IMR-90 (cell line): Measurements from ENCODE around the gene USO1.

Source experiments
- BHLHE40 ChIP-seq: fragments of 150-350 bp; IDR thresholded peaks from 2 replicates; pipeline ENCODE4 v1.6.1; 2016; ENCODE audit warnings: mild to moderate bottlenecking, low read depth, low read length
- CEBPB ChIP-seq: IDR thresholded peaks from 2 replicates; pipeline ENCODE4 v1.6.1; 2012; ENCODE audit warnings: low read depth, low read length, improper control_type of control experiment
- CTCF ChIP-seq: conservative IDR thresholded peaks from 2 replicates; pipeline ENCODE4 v1.5.1; 2012; ENCODE audit warnings: mild to moderate bottlenecking, low read depth, low read length, improper control_type of control experiment
- ELK1 ChIP-seq: fragments of 150-350 bp; IDR thresholded peaks from 2 replicates; pipeline ENCODE4 v1.6.1; 2016; ENCODE audit warnings: low read depth, mild to moderate bottlenecking, low read length, moderate library complexity, borderline replicate concordance
- MXI1 ChIP-seq: IDR thresholded peaks from 2 replicates; pipeline ENCODE4 v1.6.1; 2012; ENCODE audit warnings: low read depth, mild to moderate bottlenecking, low read length, moderate library complexity, borderline replicate concordance
- POLR2A ChIP-seq: IDR thresholded peaks from 2 replicates; pipeline ENCODE4 v1.6.1; 2012; ENCODE audit warnings: mild to moderate bottlenecking, low read depth, low read length
- RAD21 ChIP-seq: IDR thresholded peaks from 2 replicates; pipeline ENCODE4 v1.6.1; 2012; ENCODE audit warnings: low read length, improper control_type of control experiment
- RFX5 ChIP-seq: IDR thresholded peaks from 2 replicates; pipeline ENCODE4 v1.8.0; 2012; ENCODE audit warnings: low read depth, mild to moderate bottlenecking, low read length, moderate library complexity

- TF ChIP-seq CTCF (no peak), MXI1 (no peak), RFX5 (no peak), ELK1 (no peak), RAD21 (no peak), POLR2A (no peak), BHLHE40 (no peak), CEBPB (0 out of 2 replicates have a peak, but pooled peaks have one; percentile 22)
These were observed 5.5 kb downstream of the USO1 start for GRCh38 chr4:75729836-75730235.
